NCI-H345 treated with DMSO at 0.1 percent for 48 hours (cell line): ENCODE results near the gene MORN5.

Source experiments
- DNase-seq: peaks from one replicate; lab custom pipeline; 2025; ENCODE audit not compliant: unreplicated experiment; lab: John Stamatoyannopoulos, UW

Gene MORN5

DNA sequence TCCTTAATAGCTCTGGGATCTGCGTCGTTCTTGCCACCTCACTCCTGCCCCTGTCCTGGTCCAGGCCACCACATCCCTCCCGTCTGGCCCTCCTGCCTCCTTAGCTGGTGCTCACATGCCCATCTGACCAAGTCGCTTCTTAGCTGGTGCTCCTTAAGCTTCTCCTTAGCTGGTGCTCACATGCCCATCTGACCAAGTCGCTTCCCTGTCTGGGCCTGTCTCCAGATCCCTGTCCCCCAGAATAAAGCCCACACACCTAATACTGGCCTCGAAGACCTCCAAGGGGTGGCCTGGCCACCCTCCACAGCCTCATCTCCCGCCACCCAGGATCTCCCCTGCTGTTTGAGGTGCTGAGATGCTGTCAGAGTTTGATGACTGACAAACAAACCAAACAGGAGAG is 35.2 kb upstream of the MORN5 start:
- no peak for DNase-seq

DNA sequence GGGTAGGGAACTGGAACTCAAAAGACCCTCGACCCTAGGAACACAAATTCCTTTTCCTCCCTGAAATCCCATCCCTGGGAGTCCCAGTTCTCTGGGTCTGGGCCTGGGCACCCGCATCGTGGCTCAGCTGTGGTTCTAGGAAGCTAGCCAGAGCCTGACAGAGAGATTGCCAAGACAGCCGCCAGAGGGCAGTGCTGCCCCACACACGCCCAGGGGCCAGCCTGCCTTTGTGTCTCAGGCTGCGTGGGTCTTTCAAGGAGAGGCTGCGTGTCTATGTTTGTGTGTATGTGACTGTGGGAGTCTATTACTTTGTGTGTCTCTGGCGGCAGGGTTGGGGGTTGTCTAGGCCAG is 34.6 kb upstream of the MORN5 start:
- peak; percentile 64 for DNase-seq

DNA sequence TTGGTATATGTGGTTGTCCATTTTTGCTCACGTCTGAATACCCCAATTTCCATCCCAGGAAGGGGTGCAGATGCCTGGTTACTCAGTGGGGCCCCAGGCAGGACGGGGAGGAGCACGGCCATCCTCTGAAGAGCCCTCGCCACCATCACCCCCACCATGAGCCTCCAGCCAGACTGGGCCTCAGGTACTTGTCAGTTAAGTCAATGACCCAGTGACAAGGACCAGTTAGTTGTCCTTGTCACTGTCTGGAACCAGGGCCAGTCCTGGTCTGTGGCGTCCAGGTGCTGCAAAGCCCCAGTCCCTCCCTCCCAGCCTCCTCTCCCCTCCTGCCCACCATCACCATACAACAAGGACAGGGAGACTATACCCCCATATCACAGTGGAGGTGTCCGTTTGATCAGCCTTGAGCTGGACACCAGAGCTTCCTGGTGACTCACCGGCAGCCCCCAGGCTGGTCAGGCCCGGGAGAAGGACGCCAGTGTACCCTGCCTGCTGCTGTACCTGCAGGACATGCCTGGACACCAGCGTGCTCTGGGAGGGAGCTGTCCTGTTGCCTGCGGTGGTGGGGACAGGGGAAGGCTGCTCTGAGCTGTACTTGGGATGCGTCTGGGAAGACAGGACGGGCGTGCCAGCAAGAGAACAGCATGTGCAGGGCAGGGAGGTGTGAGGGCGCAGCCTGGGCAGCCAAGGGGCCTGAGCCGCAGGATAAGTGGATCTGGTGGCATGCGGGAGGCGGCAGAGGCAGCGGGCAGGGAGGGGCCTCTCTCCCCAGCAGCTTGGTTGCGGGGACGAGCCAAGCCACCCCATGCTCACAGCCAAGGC is 34.0 kb upstream of the MORN5 start:
- no peak for DNase-seq

DNA sequence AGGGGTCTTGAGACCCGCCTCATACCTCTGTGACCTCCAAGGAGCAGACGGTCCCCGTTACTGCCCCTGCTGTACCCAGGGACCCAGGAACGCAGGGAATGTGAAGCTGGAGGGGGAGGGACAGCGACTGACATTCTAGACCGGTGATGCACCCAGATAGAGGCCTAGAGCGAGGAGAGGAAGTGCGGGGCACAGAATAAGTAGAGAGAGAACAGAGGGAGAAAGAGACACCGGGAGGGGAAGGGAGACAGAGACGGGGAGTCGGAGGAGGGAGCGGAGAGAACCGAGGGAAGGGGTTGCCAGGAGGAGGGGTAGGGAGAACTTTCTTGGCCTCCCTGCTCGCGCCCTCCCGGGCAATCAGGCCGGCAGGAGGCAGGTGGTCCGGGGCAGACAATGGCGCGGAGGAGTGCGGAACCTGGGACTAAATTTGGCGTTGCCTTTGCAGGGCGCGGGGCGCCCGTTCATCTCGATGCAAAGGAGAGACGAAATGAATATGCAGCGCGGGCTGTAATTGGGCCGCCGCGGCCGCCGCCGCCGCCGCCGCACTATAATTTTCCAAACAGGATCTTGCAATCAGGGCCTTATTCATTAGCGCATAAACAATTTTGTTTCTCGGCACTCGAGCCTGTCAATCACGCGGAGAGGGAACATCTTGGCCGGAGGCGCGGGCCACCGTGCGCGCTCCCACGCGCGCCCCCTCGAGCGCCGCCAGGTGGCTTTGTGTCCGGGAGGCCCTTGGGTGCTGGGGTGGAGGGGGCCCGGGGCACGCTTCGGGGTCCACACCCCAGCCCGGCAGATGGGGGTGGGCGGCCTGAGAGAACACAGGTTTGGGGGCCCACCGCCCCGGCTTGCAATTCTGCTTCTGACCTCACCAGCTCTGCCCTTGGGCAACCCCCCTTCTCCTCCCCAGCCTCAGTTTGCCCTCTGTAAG is 33.1 kb upstream of the MORN5 start:
- no peak for DNase-seq

DNA sequence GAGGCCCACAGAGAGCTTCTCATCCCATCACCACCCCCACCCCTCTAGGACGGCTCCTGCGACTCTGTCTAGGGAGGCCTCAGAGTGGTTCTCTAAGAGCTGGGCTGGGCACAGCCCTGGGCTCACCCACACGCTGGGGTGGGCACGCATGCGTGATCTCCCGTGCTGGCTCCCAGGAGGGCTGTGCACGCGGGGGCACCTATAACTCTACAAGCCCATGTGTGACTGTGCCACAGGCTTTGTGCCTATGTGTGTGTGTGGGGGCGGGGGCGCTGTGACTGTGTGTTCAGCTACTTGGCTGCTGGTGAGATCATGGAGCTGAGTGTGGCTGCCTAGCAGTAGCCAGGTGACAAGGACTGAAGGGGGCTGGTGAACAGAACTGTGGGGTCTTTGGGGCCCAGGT is 32.3 kb upstream of the MORN5 start:
- DNase-seq = no peak

DNA sequence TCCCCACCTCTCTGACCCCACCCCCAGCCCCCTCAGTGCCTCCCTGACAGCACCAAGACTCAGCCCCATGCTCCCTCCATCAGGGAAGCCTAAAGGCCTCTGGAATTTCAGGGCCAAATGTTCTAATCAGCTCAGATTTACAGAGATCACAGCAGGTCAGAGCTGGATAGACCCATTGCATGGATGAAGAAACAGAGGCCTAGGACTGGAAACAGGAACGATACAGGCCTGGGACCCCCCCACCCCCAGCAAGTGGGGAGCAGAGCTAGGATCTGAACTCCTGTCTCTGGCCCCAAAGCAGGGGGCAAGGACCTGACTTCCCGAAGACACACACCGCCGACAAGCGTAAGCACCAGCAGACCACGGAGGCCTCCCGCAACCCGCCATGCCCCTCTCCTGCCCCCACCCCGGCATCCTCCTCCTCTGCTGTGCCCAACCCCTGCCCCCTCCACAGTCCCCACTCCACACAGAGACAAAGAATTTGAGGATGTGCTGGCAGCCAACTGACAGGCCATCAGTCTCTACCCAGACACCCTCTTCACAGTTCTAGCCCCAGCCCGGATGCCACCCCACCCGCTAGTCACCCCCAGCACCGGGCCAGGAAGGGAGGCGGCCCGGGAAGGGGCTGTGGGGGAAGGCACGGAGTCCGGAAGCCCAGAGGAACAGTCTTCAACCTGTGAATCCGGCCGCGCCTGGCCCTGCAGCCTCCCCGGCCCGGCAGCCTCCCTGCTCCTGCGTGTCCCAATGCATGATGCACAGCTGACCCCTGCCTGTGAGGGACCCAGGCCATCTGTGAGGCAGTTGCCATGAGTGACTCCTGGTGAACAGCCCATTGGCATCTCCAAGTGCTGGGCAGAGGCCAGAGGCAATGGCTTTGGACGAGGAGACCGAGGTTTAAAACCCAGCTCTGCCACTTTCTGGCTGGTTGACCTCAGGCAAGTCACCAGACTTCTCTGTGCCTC is 31.4 kb upstream of the MORN5 start:
- DNase-seq = no peak

DNA sequence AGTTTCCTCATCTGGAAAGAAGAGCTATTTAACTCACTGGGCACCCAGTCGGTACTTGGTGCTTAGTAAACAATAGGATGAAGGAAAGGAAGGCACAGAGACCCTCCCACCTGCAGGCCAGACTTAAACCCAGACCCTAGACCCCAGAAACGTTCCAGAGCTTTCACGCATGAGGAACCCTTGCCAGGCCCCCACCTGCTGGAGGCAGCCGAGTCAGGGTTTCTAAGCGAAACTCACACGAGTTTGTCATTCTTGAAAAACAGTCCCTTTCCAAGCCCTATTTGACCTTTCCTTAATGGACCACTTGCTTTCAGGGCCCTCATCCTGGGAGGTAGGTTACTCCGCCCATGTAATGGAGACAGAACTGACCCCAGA is 30.8 kb upstream of the MORN5 start:
- DNase-seq = no peak

DNA sequence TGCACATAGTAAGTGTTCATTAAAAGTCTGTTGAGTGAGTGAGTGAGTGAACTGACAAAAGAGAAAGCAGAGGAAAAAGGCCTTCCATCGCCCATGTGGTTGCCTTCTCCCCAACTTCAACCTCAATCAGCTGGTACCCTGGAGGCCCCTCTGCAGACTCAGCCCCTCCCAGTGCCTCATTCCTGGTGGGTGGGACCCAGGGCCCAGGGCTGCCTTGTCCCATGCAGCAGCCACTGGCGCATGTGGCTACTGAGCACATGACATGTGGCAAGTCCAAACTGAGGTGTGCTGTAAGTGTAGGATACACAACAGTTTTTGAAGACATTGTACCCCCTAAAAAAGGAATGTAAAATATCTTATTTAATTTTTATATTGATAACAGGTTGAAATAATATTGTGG is 29.7 kb upstream of the MORN5 start:
- no peak for DNase-seq

DNA sequence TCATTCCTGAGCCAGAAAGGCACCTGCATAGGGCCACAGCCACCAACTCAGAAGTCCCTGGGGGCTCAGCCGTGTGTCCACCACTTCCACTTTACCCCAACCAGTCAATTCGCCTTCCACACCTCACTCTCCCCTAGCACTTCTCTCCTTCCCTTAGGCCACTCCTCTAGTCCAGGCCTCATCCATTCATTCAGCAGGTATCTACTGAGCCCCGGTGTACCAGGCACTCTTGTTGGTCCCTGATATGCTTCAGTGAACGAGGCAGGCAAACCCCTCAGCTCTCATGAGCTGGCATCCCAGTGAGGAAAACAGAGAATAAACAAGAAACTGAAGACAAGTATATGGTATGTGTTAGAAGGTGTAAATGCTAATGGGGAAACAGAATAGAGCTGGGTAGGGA is 28.9 kb upstream of the MORN5 start:
- no peak for DNase-seq

DNA sequence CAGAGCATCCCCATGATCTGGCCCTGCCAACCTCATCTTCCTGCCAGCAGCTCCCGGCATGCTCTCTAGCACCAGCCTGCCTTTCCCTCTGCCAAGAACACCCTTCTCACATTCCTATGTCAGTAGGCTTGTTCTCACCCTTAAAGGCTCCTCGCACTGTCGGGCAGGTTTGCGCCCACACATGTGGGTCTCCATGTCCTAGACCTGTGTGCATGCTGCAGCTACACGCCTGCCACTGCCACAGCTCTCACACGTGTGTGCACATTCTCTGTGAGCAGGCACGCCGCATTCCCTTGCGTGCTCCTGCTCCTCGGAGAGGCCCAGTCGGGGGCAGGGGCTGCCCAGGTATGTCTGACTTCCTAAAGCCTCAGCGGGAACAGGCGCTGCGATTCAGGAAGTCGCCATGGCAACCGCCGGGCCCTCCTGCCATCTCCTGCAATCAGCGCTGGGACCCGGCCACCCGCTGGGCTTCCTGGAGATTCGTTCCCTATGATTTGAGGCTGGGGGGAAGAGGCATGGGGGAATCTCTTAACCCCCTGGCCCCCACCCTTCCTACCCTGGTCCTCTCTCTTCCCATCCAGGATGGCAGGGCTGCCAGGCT is 28.2 kb upstream of the MORN5 start:
- peak; percentile 14 for DNase-seq

DNA sequence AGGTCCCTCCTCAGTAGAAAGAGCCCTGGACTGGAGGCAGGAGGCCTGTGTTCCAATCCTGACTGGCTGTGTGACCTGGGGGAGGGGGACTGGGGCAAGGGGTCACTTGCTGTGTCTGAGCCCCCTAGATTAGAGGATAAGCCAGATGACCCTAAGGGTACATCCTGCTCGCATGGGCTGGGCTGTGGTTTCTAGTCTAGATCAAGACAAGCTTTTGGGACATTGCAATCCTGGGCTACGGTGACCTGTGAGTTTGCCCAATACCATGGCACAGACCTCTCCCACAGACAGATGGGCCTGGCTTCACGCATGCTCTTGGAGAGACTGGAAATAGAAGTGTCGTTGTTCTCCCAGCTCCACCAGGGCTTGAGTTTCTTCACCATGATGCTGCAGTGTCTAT is 27.2 kb upstream of the MORN5 start:
- DNase-seq = no peak

DNA sequence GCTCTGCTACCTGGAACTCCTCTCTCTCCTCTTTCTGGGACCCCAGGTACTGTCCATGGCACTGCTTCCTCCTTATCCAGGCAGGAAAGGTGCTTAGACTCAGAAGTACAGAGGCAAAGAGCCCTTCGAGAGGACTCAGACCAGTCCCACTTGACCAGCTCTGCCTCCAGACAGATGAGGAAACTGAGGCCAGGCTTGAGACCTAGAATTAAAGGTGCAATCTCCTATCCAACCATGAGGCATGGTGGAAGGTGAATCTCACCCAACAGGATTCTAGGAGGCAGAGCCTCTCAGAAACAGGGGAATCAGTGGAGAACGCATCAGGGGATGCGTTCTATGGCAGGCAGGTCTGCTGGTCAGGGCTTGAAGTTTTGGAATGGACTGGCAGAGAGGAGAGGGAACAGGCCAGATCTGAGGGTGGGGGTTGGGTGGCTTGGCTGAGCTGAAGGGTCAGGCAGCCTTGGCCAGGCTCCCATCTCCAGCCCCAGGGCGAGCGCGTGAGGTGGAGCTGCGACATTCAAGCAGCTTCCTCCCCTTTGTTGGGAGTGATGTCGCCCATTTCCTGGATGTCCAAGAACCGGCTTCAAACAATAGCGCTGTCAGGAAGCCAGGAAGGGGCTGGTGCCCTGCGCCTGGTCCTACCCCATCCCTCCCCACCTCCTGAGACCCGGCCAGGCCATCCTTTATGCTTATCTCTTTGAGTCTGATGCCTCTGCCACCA is 26.3 kb upstream of the MORN5 start:
- no peak for DNase-seq

DNA sequence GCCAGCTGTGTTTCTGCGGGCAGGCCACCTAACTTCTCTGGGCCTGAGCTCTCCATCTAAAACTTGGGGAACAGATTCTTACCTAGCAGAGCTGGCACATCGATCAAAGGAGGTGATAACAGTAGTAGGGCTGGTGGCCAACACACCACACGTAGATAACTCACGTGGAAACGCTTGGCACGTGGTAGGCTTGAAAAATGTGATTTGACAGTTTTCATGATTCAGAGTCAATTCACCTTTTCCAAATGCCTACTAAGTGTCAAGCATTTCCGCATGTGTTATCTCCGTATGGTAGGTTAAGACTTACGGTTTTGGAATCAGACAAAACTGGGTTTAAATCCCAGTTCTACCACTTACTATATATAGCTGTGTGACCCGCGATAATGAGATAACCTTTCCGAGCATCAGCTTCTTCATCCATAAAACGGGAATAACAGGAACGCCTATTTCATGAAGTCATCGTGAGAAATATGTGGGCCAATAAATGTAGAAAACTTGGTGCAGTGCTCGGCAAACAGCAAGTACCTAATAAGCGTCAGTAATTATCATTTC is 25.6 kb upstream of the MORN5 start:
- no peak for DNase-seq

DNA sequence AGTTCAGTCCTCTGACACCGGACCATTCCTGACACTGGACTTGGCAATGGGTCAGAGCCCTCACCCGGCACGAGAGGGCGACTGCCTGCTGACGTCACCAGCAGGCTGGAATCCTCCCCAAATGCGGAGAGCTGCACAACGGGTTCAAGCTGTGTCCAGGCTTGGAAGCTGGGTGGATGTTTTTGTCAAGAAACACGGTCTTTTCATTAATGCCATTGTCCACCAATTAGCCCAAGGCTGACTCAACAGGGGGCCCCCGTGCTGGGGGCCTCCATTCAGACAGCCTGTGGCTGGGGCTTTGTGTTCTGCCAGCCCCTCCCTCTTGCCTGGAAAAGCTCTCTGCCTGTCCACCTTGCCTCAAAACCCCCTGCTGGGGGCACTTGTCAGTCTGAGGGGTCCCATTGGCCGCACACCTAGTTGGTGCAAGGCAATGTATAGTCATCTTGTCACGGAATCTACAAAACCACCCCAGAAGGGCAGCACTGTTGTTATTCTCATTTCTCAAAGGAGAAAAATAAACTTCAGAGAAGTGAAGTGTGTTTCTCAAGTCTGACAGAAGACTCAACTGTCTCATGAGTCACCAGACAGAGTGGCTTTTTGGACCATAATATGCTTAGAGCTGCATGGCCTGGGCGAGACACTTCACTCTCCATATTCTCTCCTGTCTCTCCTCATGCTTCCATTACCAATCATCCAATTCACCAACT is 24.7 kb upstream of the MORN5 start:
- no peak for DNase-seq

DNA sequence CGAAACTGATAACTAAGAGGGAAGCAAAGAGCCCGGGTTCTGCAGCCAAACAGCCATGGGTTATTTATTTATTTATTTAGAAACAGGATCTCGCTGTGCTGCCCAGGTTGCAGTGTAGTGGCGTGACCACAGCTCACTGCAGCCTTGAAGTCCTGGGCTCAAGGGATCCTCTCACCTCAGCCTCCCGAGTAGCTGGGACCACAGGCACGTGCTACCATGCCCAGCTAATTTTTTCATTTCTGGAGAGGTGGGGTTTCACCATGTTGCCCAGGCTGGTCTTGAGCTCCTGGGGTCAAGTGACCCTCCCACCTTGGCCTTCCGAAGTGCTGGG is 24.2 kb upstream of the MORN5 start:
- DNase-seq = no peak

DNA sequence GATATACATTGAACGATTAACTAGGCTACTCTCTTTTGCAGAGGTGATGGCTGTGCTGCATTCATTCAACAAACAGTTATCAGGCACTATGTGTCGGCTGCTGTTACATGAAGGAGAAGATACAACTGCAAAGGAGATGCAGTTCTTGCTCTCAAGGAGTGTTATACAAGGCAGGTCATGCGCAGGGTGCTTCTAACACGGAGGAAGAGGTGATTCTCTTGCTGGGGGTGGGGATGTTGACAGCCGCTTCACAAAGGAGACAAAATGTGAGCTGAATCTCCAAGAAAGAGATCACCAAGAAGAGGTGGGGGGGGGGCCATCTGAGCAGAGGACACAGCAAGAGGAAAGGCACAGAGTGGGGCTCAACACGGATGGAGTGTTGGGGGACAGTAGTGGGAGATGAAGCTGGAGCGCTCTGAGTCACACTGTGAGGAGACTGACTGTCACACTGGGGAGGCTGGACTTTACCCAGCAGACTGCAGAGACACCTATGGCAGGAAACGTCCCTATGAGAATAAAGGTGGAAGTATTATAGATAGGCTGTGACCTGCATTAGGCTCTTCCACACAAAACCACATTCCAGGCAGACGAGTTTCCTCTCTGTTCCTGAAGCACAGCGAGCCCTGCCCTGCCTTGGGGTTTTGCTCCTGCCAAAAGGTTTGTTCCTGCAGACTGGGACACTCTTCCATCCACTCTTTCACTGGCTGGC is 21.0 kb upstream of the MORN5 start:
- DNase-seq = no peak

DNA sequence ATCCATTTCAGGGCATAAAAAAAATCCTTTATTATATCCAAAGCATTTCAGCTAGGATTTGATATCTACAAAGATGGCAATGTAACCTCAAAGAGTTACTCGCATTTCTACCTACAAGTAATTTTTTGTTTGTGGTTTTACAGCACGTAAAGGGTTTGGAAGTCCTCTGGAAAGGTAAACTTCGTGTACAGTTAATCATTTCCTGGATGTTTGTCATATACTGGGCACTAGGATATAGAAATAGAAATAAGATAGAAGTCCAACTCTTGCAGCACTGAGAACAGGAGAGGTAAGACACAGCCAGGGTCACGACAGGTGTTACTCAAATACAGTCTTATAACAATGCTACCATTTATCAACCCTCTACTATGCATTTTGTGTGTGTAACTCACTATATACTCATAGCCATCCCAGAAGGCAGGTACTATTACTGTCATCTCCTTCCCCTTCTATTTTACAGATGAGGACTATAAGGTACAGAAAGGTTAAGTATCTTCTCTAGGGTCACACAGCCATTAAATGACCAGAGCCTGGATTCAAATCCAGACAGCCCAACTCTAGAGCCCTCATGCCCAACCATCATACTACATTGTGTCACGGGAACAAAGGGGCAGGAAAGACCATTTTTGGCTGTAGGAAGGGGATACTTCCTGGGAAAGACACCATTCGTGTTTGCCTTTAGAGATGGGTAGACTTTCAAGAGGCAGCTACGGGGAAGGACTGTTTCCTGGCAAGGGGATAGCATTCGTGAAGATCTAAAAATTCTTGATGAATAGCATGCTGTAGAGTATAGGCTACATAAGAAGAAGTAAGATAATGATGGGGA is 19.1 kb upstream of the MORN5 start:
- no peak for DNase-seq

DNA sequence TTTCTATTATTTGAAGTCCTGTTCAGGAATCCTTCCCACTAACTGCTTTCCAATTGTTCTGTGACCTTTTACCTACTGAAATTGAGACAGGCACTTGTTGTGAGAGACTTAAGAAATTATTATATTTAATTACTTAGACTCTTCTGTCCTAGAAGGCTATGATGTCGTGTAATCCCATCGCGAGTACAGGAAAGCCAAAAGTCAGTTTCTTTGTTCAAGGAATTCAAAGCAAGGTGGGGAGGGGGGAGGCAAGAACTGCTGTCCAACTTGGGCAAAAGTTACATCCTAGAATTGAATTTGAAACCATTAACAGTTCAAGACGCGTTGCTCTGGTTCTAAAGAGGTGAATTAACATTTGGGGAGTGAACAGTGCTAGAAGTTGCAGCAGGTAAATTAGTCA is 18.0 kb upstream of the MORN5 start:
- no peak for DNase-seq
